ENCODE measurements around the gene DPM3.
"Not testable (repeated sequence)": the region's sequence is repeated elsewhere in the genome, so short reads cannot be mapped to it uniquely, and the experiment has no call there.

Gene DPM3

GRCh38 chr1:155174324-155175280 lies 34.3 kb upstream of the DPM3 start:
- DNase-seq, result no peak

GRCh38 chr1:155173478-155174323 lies 33.4 kb upstream of the DPM3 start, which contains the start of gene TRIM46:
TSS of gene TRIM46 (plus strand) at chr1:155173849. CDS start at chr1:155173967, 118 bp downstream.
- DNase-seq, result no peak

GRCh38 chr1:155172732-155173477 lies 32.6 kb upstream of the DPM3 start, which contains the start of gene KRTCAP2:
TSS of gene KRTCAP2 (minus strand) at chr1:155173304. CDS start at chr1:155173224, 80 bp downstream.
- DNase-seq, result peak; percentile 83

- DNase-seq, result no peak
These were observed 31.8 kb upstream of the DPM3 start for GRCh38 chr1:155171836-155172731.

- DNase-seq, result no peak
These were observed 30.5 kb upstream of the DPM3 start for GRCh38 chr1:155170806-155171205.

GRCh38 chr1:155170101-155170785 lies 29.9 kb upstream of the DPM3 start:
- no peak for DNase-seq

GRCh38 chr1:155169541-155169940 lies 29.2 kb upstream of the DPM3 start:
- DNase-seq, result no peak

- no peak for DNase-seq
These were observed 28.3 kb upstream of the DPM3 start for GRCh38 chr1:155168456-155169210.

GRCh38 chr1:155168105-155168445 lies 27.7 kb upstream of the DPM3 start:
- DNase-seq, result not testable (repeated sequence)

GRCh38 chr1:155167166-155168104 lies 27.1 kb upstream of the DPM3 start:
- peak; percentile 61 for DNase-seq

- DNase-seq, result no peak
These were observed 26.3 kb upstream of the DPM3 start for GRCh38 chr1:155166471-155167165.

GRCh38 chr1:155166051-155166470 lies 25.7 kb upstream of the DPM3 start:
- no peak for DNase-seq

GRCh38 chr1:155164625-155165024 lies 24.3 kb upstream of the DPM3 start:
- DNase-seq, result not testable (repeated sequence)

GRCh38 chr1:155163785-155164184 lies 23.5 kb upstream of the DPM3 start:
- DNase-seq, result not testable (repeated sequence)

- not testable (repeated sequence) for DNase-seq
These were observed 22.3 kb upstream of the DPM3 start for GRCh38 chr1:155162631-155163030.

- DNase-seq, result no peak
These were observed 19.8 kb upstream of the DPM3 start for GRCh38 chr1:155160128-155160527.

GRCh38 chr1:155158991-155159390 lies 18.7 kb upstream of the DPM3 start:
- DNase-seq, result no peak

GRCh38 chr1:155155996-155156643 lies 15.8 kb upstream of the DPM3 start:
- DNase-seq, result not testable (repeated sequence)
